ENCODE measurements around the gene GLT1D1. TPM values are rescaled to one million over a fixed set of nuclear protein-coding genes. Genes with fewer than 3 reads are reported as not detected.
"Not testable (repeated sequence)": the region's sequence is repeated elsewhere in the genome, so short reads cannot be mapped to it uniquely, and the experiment has no call there.

GLT1D1 gene
- total and polyA plus RNA-seq, 2 of the 8 experiments (the other 6 are each of a cell fraction or from before 2014, with no cell fraction given): 1.5 to 3.6 TPM

DNA sequence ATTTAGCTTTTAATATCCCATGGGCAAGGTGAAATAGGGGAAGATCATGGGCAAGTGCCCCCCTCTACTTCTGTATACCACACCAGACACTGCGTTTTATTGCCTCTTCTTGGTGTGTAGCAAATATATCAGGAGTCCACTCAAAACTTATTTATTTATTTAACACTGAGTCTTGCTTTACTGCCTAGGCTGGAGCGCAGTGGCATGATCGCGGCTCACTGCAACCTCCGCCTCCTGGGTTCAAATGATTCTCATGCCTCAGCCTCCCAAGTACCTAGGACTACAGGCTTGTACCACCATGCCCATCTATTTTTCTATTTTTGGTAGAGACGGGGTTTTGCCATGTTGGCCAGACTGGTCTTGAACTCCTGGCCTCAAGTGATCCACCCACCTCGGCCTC is 1.8 kb upstream of the GLT1D1 start:
- Histone ChIP-seq H3K27me3 (replicated peaks in 1 of 4; ENCODE audit: control insufficient read depth in 3 of 4, extremely low read depth in 1 of 4, insufficient read depth in 3 of 4, low read length in 3 of 4) (peaks cover 0 to 27% (median 16%) of the 10 kb centered on the region in 4 experiments; a peak in 6 of 7 replicates), H3K23me2 (ENCODE audit: low read depth, low read length) (peaks cover 10% of the 10 kb centered on the region; the same call in 1 of the 2 replicates)
- H3K9ac ChIP-seq (replicated peaks in 1 of 4; ENCODE audit: extremely low read depth in 1 of 4, low read depth in 3 of 4, low read length in 3 of 4); H4K8ac ChIP-seq (ENCODE audit: extremely low read depth, insufficient read depth, low read length); H3K4me1 ChIP-seq (replicated peaks in 1 of 4; ENCODE audit: control insufficient read depth in 3 of 4, insufficient read depth in 4 of 4, low read length in 3 of 4); H4K91ac ChIP-seq (replicated peaks; ENCODE audit: insufficient read length, low read length); H3K14ac ChIP-seq (ENCODE audit: insufficient read length); H4K20me1 ChIP-seq (replicated peaks in 1 of 2; ENCODE audit: control insufficient read depth in 1 of 2, insufficient read depth in 2 of 2, low read length in 2 of 2); H3K9me3 ChIP-seq (ENCODE audit: insufficient read depth in 2 of 2, low read depth in 1 of 2, low read length in 1 of 2); FAIRE-seq; H2AK5ac ChIP-seq (ENCODE audit: low read depth, low read length); H3K79me2 ChIP-seq (ENCODE audit: control insufficient read depth in 1 of 2, insufficient read depth in 2 of 2, low read length in 2 of 2); H3K4me2 ChIP-seq (ENCODE audit: insufficient read depth in 1 of 2, low read depth in 2 of 2, low read length in 2 of 2); H2BK20ac ChIP-seq (ENCODE audit: low read length); H3K23ac ChIP-seq (ENCODE audit: insufficient read length); H2BK5ac ChIP-seq (ENCODE audit: low read depth, low read length); H3K36me3 ChIP-seq (ENCODE audit: control insufficient read depth in 2 of 4, insufficient read depth in 4 of 4, low read length in 3 of 4); H3K4me3 ChIP-seq (ENCODE audit: extremely low read depth in 1 of 4, insufficient read depth in 2 of 4, low read depth in 3 of 4, low read length in 4 of 4); H2BK120ac ChIP-seq (replicated peaks; ENCODE audit: low read depth, low read length); H4K5ac ChIP-seq (ENCODE audit: insufficient read length, low read depth, low read length); H2AFZ ChIP-seq (ENCODE audit: low read length); H3K79me1 ChIP-seq (ENCODE audit: low read depth, low read length); DNase-seq (ENCODE audit: low read depth in 1 of 2, low spot score in 2 of 2); H3K18ac ChIP-seq (ENCODE audit: extremely low read depth, low read length); H3K27ac ChIP-seq (ENCODE audit: low read depth, low read length); H3K56ac ChIP-seq (replicated peaks; ENCODE audit: insufficient read length, low read depth, low read length); H2BK15ac ChIP-seq (ENCODE audit: low read length); H3K4ac ChIP-seq (replicated peaks; ENCODE audit: insufficient read length, low read depth, low read length); H2BK12ac ChIP-seq (ENCODE audit: low read depth, low read length): not testable (repeated sequence)
- ChIA-PET POLR2A (ENCODE audit: partially characterized antibody) (interaction anchor here (0.8 to 1.6 kb wide), 3 partner anchors 26 to 32 kb away, joined by 3 to 4 read pairs (median 4); partner anchors contain the start of gene SLC15A4), CTCF (ENCODE audit: partially characterized antibody) (interaction anchor here (0.9 kb wide), 1 partner anchor 52 kb away, joined by 3 read pairs; no protein-coding TSS in a partner anchor)
- WGBS, 2 experiments (ENCODE audit: extremely low coverage in 1 of 2, insufficient coverage in 1 of 2, insufficient read length in 1 of 2, insufficient replicate concordance in 2 of 2, low coverage in 1 of 2, low lambda C conversion rate in 2 of 2, missing lambda C conversion rate in 1 of 2): 90% methylated on average over 7 of the region's 7 CpGs; no CpG with 5 or more reads in 1 of the 2 experiments

All from H1 (cell line).